HG03520 (cell line): ENCODE data around the gene SYNPO.

ENCODE experiments used
- ATAC-seq: cut with Tn5 transposase; IDR thresholded peaks from one replicate; pipeline ENCODE4 v1.9.1; 2021; ENCODE audit warnings: mild to moderate bottlenecking, moderate library complexity; ENCODE audit not compliant: unreplicated experiment

SYNPO gene

GRCh38 chr5:150640311-150641005, at the start of gene SYNPO:
TSS of gene SYNPO (plus strand) at chr5:150640660. CDS start at chr5:150648276, 7,616 bp downstream.
- no peak for ATAC-seq

- no peak for ATAC-seq
Measured at GRCh38 chr5:150590979-150591695, 49.3 kb upstream of the SYNPO start.

DNA sequence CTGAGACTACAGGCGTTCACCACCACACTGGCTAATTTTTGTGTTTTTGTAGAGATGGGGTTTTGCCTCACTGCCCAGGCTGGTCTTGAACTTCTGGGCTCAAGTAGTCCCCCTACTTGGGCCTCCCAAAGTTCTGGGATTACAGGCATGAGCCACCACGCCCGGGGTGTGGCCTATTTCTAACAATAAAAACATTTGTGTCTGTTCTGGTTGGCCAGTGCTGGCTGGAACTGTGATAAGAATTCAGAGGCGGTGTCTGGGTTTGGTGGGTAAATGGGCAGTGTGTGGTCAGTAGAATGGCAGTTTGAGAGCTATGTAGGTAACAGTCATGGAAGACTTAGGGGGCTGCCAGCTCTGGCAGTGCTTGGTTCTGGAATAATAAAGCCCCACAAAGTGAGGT, 46.9 kb upstream of the SYNPO start:
- ATAC-seq, result no peak

DNA sequence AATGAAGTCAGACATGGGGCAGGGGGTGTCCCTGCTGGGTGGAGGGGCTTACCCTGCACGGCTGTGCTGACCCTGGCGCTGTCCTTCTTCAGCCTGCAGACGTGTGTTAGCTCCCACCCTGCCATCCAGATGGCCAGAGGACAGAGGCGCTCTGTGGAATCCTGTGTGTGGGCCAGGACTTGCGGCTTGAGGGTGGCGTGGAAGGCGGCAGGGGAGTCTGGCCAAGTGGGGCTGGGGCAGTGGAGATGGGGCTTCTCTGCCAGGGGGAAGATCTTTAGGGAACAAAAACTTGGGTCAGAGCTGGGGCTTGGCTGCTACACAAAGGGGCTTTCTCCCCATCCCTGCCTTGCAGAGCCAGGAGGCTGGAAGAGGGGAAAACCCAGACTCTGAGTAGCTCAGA, 46.5 kb upstream of the SYNPO start:
- no peak for ATAC-seq

- ATAC-seq, result no peak
Measured at GRCh38 chr5:150595466-150596031, 44.9 kb upstream of the SYNPO start.

GRCh38 chr5:150596313-150596712, 44.1 kb upstream of the SYNPO start:
- no peak for ATAC-seq

- ATAC-seq, result no peak
Measured at GRCh38 chr5:150596826-150597225, 43.6 kb upstream of the SYNPO start.

GRCh38 chr5:150598006-150598405, 42.5 kb upstream of the SYNPO start:
- ATAC-seq, result no peak

- ATAC-seq, result no peak
Measured at GRCh38 chr5:150598821-150599273, 41.6 kb upstream of the SYNPO start.

GRCh38 chr5:150599281-150599680, 41.2 kb upstream of the SYNPO start:
- ATAC-seq, result no peak

- no peak for ATAC-seq
Measured at GRCh38 chr5:150599917-150600511, 40.4 kb upstream of the SYNPO start.

DNA sequence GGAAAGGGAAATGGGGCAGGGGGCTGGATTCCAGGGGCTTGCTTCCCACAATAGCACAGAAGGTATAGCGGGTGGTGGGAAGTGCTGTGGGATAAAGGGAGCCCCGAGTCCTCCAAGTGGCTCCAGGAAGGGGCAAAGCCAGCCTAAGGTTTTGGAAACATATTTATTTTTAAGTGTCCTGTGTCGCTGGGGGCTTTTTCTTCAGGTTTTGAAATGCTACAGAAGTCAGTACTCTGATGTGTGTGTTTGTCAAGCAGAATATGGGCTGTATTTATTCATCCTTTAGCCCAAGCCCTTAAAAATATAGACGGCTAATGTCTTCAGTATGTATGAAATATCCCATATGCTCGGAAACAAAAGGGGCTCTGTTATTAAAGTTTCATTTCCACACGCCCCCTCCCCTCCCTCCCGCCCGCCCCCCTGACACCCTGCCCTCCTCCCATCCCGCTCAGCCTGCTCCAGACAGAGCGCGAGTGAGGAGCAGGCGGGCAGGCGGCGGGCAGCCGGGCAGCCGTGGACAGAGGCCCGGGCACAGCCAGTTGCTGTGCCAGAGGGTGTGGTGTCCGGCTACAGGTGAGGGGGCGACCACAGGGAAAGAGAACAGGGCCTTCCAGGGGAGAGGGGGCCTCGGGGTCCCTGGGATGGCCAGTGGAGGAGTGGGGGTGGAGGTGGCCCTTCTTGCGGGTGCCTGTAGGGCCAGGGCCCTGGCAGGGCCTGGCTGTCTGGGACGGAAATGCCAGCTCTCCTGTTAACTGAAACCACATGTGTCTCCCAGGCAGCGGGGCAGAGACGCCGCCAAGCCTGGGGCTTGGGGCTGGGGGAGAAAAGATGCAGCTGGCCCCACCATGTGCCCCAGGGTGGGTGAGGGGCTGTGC, 39.6 kb upstream of the SYNPO start:
- ATAC-seq, result no peak

GRCh38 chr5:150601491-150602345, 38.7 kb upstream of the SYNPO start:
- no peak for ATAC-seq

GRCh38 chr5:150603052-150603451, 37.4 kb upstream of the SYNPO start:
- ATAC-seq, result no peak

GRCh38 chr5:150603491-150603890, 37.0 kb upstream of the SYNPO start:
- ATAC-seq, result no peak

- ATAC-seq, result no peak
Measured at GRCh38 chr5:150604010-150604409, 36.5 kb upstream of the SYNPO start.

- no peak for ATAC-seq
Measured at GRCh38 chr5:150604894-150605440, 35.5 kb upstream of the SYNPO start.

- no peak for ATAC-seq
Measured at GRCh38 chr5:150605546-150605945, 34.9 kb upstream of the SYNPO start.

DNA sequence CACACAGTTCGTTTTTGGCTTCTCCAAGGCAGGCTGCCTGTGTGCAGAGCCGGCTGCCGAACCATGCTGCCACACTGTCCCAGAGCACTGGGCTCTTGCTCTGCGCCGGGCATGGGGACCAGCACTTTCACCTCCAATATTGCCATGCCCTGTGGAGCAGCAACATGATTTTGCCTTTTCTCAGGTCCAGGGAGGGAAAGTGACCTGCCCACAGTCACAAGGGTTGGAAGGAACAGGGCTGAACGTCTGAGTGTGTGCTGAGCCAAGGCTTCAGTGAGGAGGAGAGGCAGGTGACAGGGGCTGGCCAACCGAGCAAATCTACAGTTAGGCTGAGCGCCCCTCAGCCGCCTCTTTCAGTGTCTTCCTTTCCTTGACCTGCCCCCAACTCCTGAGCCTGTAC, 34.0 kb upstream of the SYNPO start:
- ATAC-seq, result no peak

- no peak for ATAC-seq
Measured at GRCh38 chr5:150607105-150607504, 33.4 kb upstream of the SYNPO start.
